Thoracic aorta (tissue), 2 donors: ENCODE results near the gene FBN3. TPM values are rescaled to one million over a fixed set of nuclear protein-coding genes. Genes with fewer than 3 reads are reported as not detected.
A peak's percentile ranks its signal among the peaks of the same experiment; 100 is the strongest.

Source experiments
- ATAC-seq: fragments of 150-250 bp; one replicate; pipeline ENCODE4 v1.8.0; 2017; ENCODE audit warnings: low read depth; ENCODE audit not compliant: insufficient number of reproducible peaks, low FRiP score
- DNase-seq: peaks from one replicate; pipeline ENCODE4 v3.0.0-alpha.2; 2020; ENCODE audit warnings: low spot score
- H3K27ac ChIP-seq, 2 donors: fragments of 200-600 bp; sonication (generic); 1 replicate in 1 of 2; 2 replicates in 1 of 2; pipeline ENCODE4 v1.5.1; 2016; ENCODE audit warnings: mild to moderate bottlenecking in 2 of 2, moderate library complexity in 2 of 2
- H3K27me3 ChIP-seq: fragments of 200-600 bp; sonication (generic); replicated peaks from 2 replicates; pipeline ENCODE4 v1.6.0; 2016; ENCODE audit warnings: mild to moderate bottlenecking; ENCODE audit not compliant: insufficient read depth
- H3K36me3 ChIP-seq: fragments of 200-600 bp; sonication (generic); one replicate; pipeline ENCODE4 v1.5.1; 2016
- H3K4me1 ChIP-seq, 2 donors: fragments of 200-600 bp; sonication (generic); 1 replicate in 1 of 2; 2 replicates in 1 of 2; pipeline versions ENCODE4 v1.5.1 to v1.6.0; 2016; ENCODE audit warnings: low read depth in 2 of 2, mild to moderate bottlenecking in 1 of 2; ENCODE audit not compliant: control insufficient read depth in 1 of 2
- H3K4me3 ChIP-seq: fragments of 200-600 bp; sonication (generic); 2 replicates; pipeline ENCODE4 v1.5.1; 2016; ENCODE audit warnings: mild to moderate bottlenecking
- H3K9me3 ChIP-seq: fragments of 200-600 bp; sonication (generic); 2 replicates; pipeline ENCODE4 v1.5.1; 2016
- CTCF ChIP-seq: fragments of 200-600 bp; sonication (generic); IDR thresholded peaks from one replicate; pipeline ENCODE4 v1.5.1; 2019; ENCODE audit warnings: antibody characterized with exemption
- total RNA-seq, 2 donors: library from RNA; depleted of rRNA; stranded (reverse); fragments of >200 nt; gene quantifications; one replicate each; pipeline versions ENCODE4 v1.1.0 to v1.2.3, GENCODE V29; 2016

The FBN3 gene
- not detected for total RNA-seq

GRCh38 chr19:8149261-8150094 lies at the start of gene FBN3:
FBN3 (minus strand) TSS chr19:8149592; CDS start chr19:8147480, 2,112 bp downstream.
- Histone ChIP-seq H3K4me1 (no peaks in the 10 kb centered on the region), H3K27ac (no peak within 1 kb of the TSS), H3K4me3 (no peak within 1 kb of the TSS), H3K36me3 (no peaks in the 10 kb centered on the region), H3K9me3 (no peaks in the 10 kb centered on the region), H3K27me3 (peaks cover 7% of the 10 kb centered on the region)
- TF ChIP-seq CTCF, result no peak
- no peak for DNase-seq
- ATAC-seq, result no peak

DNA sequence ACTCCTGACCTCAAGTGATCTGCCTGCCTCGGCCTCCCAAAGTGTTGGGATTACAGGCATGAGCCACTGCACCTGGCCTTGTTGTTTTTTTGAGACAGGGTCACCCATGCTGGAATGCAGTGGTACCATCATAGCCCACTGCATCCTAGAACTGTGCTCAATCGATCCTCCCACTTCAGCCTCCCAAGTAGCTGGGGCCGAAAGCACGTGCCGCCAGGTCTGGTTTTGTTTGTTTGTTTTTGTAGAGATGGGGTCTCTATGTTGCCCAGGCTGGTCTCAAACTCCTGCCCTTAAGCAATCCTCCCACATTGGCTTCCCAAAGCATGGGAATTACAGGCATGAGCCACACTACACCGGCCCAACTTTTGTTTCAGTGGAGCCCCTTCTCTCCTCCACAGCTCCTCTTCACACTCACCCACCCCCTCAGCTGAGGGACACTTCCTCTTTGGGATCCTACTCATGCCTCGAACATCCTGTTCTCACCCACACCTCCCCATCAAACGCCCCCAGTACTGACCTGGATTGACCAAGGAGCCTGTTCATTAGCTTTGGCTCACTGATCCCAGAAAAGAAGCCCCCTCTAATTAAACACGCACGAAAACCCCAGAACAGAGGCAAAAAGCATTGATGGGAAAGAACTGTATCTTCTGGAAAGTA lies 47.0 kb upstream of the FBN3 start:
- ATAC-seq (no peak), DNase-seq (no peak)
- Histone ChIP-seq H3K9me3 (no peaks in the 10 kb centered on the region), H3K4me3 (no peak overlapping the region), H3K36me3 (no peaks in the 10 kb centered on the region), H3K27me3 (no peaks in the 10 kb centered on the region), H3K27ac (no peak overlapping the region), H3K4me1 (no peaks in the 10 kb centered on the region)
- no peak for TF ChIP-seq CTCF

GRCh38 chr19:8194528-8195267 lies 45.3 kb upstream of the FBN3 start:
- H3K27me3 ChIP-seq, result no peaks in the 10 kb centered on the region
- H3K9me3 ChIP-seq, result no peaks in the 10 kb centered on the region
- peak overlapping the region; percentile 16 for H3K4me3 ChIP-seq
- no peaks in the 10 kb centered on the region for H3K36me3 ChIP-seq
- H3K27ac ChIP-seq, result no peak overlapping the region
- no peaks in the 10 kb centered on the region for H3K4me1 ChIP-seq
- TF ChIP-seq CTCF, result no peak
- no peak for DNase-seq
- ATAC-seq, result no peak

DNA sequence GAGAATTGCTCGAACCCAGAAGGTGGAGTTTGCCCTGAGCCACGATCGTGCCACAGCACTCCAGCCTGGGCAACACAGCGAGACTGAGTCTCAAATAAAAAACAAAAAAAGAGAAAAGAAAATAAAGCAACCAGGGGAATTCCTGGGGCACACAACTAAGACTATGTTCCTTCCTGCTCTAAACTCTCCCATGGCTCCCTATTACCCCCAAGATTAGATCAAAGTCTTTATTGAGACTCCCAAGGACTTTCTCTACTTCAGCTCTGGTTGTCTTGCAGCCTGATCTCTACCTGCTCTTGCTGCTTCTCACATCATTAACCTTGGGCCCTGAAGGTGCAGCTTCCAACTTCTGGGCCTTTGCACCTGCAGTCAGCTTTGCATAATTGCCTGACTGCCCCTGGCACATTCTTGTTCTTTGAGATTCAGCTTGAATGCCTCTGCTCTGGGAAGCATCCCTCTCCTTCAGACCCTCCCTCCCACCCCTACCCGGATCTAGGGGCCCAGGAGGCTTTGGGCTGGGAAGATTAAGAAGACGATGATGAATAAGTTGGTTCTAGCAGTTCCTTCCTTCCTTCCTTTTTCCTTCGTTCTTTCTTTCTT lies 42.9 kb upstream of the FBN3 start:
- DNase-seq, result no peak
- no peak for ATAC-seq

More for the DNA sequence above, 42.9 kb upstream of the FBN3 start:
- no peaks in the 10 kb centered on the region for H3K9me3 ChIP-seq
- no peaks in the 10 kb centered on the region for H3K36me3 ChIP-seq
- H3K27me3 ChIP-seq, result no peaks in the 10 kb centered on the region
- H3K4me1 ChIP-seq, result no peaks in the 10 kb centered on the region
- TF ChIP-seq CTCF, result no peak
- no peak overlapping the region for H3K27ac ChIP-seq
- H3K4me3 ChIP-seq, result no peak overlapping the region
